H9 (cell line): ENCODE measurements around the gene RNU5B-1. TPM values are rescaled to one million over a fixed set of nuclear protein-coding genes. Genes with fewer than 3 reads are reported as not detected.

Source experiments
- DNase-seq: peaks from one replicate; pipeline ENCODE4 v3.0.0-alpha.2; 2017
- H2AFZ ChIP-seq: one replicate; pipeline ENCODE4 v1.6.1; 2013; ENCODE audit warnings: mild to moderate bottlenecking, low read length, control low read depth, moderate library complexity
- H2AK5ac ChIP-seq: 2 replicates; pipeline ENCODE4 v1.6.1; 2013; ENCODE audit warnings: low read length, control low read depth, mixed read lengths; ENCODE audit not compliant: insufficient read length
- H2BK120ac ChIP-seq: one replicate; pipeline ENCODE4 v1.6.1; 2013; ENCODE audit warnings: low read depth, mild to moderate bottlenecking, low read length, control low read depth, inconsistent platforms; ENCODE audit not compliant: poor library complexity, severe bottlenecking
- H2BK12ac ChIP-seq: 2 replicates; pipeline ENCODE4 v1.6.1; 2013; ENCODE audit warnings: low read length, control low read depth, mixed read lengths, low read depth; ENCODE audit not compliant: insufficient read length
- H2BK15ac ChIP-seq: 2 replicates; pipeline ENCODE4 v1.6.1; 2013; ENCODE audit warnings: low read depth, low read length, control low read depth
- H2BK20ac ChIP-seq: one replicate; pipeline ENCODE4 v1.6.1; 2013; ENCODE audit warnings: low read depth, mild to moderate bottlenecking, low read length, control low read depth, inconsistent platforms; ENCODE audit not compliant: poor library complexity, severe bottlenecking
- H2BK5ac ChIP-seq: 2 replicates; pipeline ENCODE4 v1.6.1; 2013; ENCODE audit warnings: low read length, control low read depth, mixed read lengths; ENCODE audit not compliant: insufficient read length
- H3K14ac ChIP-seq: 2 replicates; pipeline ENCODE4 v1.6.1; 2013; ENCODE audit warnings: low read length, control low read depth; ENCODE audit not compliant: insufficient read depth
- H3K18ac ChIP-seq: 2 replicates; pipeline ENCODE4 v1.6.1; 2013; ENCODE audit warnings: low read depth, mild to moderate bottlenecking, mixed read lengths, low read length, control low read depth; ENCODE audit not compliant: insufficient read length
- H3K23ac ChIP-seq: 2 replicates; pipeline ENCODE4 v1.6.1; 2013; ENCODE audit warnings: low read length, control low read depth, mixed read lengths, low read depth; ENCODE audit not compliant: insufficient read length
- H3K23me2 ChIP-seq: 2 replicates; pipeline ENCODE4 v1.6.1; 2013; ENCODE audit warnings: low read depth, mild to moderate bottlenecking, mixed read lengths, low read length, control low read depth; ENCODE audit not compliant: insufficient read length, poor library complexity, severe bottlenecking
- H3K27ac ChIP-seq: 2 replicates; pipeline ENCODE4 v1.5.1; 2013; ENCODE audit warnings: low read length, control low read depth, mixed read lengths, low read depth; ENCODE audit not compliant: insufficient read length
- H3K27me3 ChIP-seq: 2 replicates; pipeline ENCODE4 v1.6.1; 2013; ENCODE audit warnings: low read length, control low read depth, inconsistent platforms; ENCODE audit not compliant: insufficient read depth
- H3K4ac ChIP-seq: 2 replicates; pipeline ENCODE4 v1.6.1; 2013; ENCODE audit warnings: low read depth, mild to moderate bottlenecking, control low read depth, inconsistent platforms, low read length, moderate library complexity
- H3K4me1 ChIP-seq: 2 replicates; pipeline ENCODE4 v1.6.1; 2013; ENCODE audit warnings: low read length, control low read depth, inconsistent platforms; ENCODE audit not compliant: insufficient read depth
- H3K4me2 ChIP-seq: 2 replicates; pipeline ENCODE4 v1.6.1; 2013; ENCODE audit warnings: low read length, control low read depth, mixed read lengths; ENCODE audit not compliant: insufficient read length, insufficient read depth
- H3K56ac ChIP-seq: 2 replicates; pipeline ENCODE4 v1.6.1; 2013; ENCODE audit warnings: low read depth, mild to moderate bottlenecking, mixed read lengths, low read length, control low read depth; ENCODE audit not compliant: insufficient read length
- H3K79me1 ChIP-seq: 2 replicates; pipeline ENCODE4 v1.6.1; 2013; ENCODE audit warnings: low read depth, mild to moderate bottlenecking, moderate library complexity, low read length, control low read depth, inconsistent platforms; ENCODE audit not compliant: insufficient read depth, poor library complexity, severe bottlenecking
- H3K79me2 ChIP-seq: 2 replicates; pipeline ENCODE4 v1.6.1; 2013; ENCODE audit warnings: low read length, control low read depth, inconsistent platforms; ENCODE audit not compliant: insufficient read depth
- H3K9ac ChIP-seq: 2 replicates; pipeline ENCODE4 v1.6.1; 2013; ENCODE audit warnings: low read length, control low read depth, mixed read lengths; ENCODE audit not compliant: insufficient read length; ENCODE audit errors: extremely low read depth
- H3K9me3 ChIP-seq: one replicate; pipeline ENCODE4 v1.6.1; 2013; ENCODE audit warnings: low read depth, low read length, inconsistent platforms; ENCODE audit not compliant: control insufficient read depth
- H3T11ph ChIP-seq: one replicate; pipeline ENCODE4 v1.6.1; 2013; ENCODE audit warnings: mild to moderate bottlenecking, low read length, control low read depth, inconsistent platforms
- H4K20me1 ChIP-seq: one replicate; pipeline ENCODE4 v1.6.1; 2013; ENCODE audit not compliant: control insufficient read depth, insufficient read length, insufficient read depth
- H4K5ac ChIP-seq: 2 replicates; pipeline ENCODE4 v1.6.1; 2013; ENCODE audit warnings: low read depth, mild to moderate bottlenecking, mixed read lengths, low read length, control low read depth; ENCODE audit not compliant: insufficient read length
- H4K8ac ChIP-seq: replicated peaks from 2 replicates; pipeline ENCODE4 v1.6.1; 2013; ENCODE audit warnings: low read length, control low read depth, mixed read lengths, low read depth; ENCODE audit not compliant: insufficient read length
- H4K91ac ChIP-seq: 2 replicates; pipeline ENCODE4 v1.6.1; 2013; ENCODE audit warnings: low read depth, mild to moderate bottlenecking, moderate library complexity, mixed read lengths, low read length, control low read depth; ENCODE audit not compliant: insufficient read length
- H3K27ac Mint-ChIP-seq, 3 experiments: 2 replicates in 2 of 3; 3 replicates in 1 of 3; pipeline ENCODE4 v1.8.0; 2020 to 2021; ENCODE audit warnings: mixed read lengths in 3 of 3, mild to moderate bottlenecking in 1 of 3, moderate library complexity in 1 of 3
- H3K27me3 Mint-ChIP-seq: 2 replicates; pipeline ENCODE4 v1.8.0; 2021; ENCODE audit warnings: low read depth, mild to moderate bottlenecking, moderate library complexity, mixed read lengths
- H3K36me3 Mint-ChIP-seq, 3 experiments: 2 replicates in 2 of 3; 3 replicates in 1 of 3; pipeline ENCODE4 v1.8.0; 2020 to 2021; ENCODE audit warnings: low read depth in 3 of 3, mixed read lengths in 3 of 3; ENCODE audit not compliant: insufficient read depth in 1 of 3
- H3K4me1 Mint-ChIP-seq, 2 experiments: 2 replicates each; pipeline ENCODE4 v1.8.0; 2020; ENCODE audit warnings: mixed read lengths in 2 of 2
- H3K4me3 Mint-ChIP-seq, 2 experiments: 2 replicates in 1 of 2; 3 replicates in 1 of 2; pipeline ENCODE4 v1.8.0; 2020 to 2021; ENCODE audit warnings: mild to moderate bottlenecking in 2 of 2, mixed read lengths in 2 of 2, moderate library complexity in 1 of 2
- H3K9me3 Mint-ChIP-seq, 2 experiments: 2 replicates in 1 of 2; 3 replicates in 1 of 2; pipeline ENCODE4 v1.8.0; 2020; ENCODE audit warnings: mild to moderate bottlenecking in 2 of 2, mixed read lengths in 2 of 2, moderate library complexity in 1 of 2
- CTCF ChIP-seq: fragments of 200-600 bp; sonication (generic); conservative IDR thresholded peaks from 3 replicates; pipeline ENCODE4 v1.8.0; 2021; ENCODE audit warnings: antibody characterized with exemption, mild to moderate bottlenecking
- WGBS: extraction: QIAGEN DNeasy Blood & Tissue Kit; methylation state at CpG from one replicate; pipeline ENCODE4 v1.1.7; 2013; ENCODE audit warnings: missing lambda C conversion rate, low lambda C conversion rate, mixed read lengths; ENCODE audit not compliant: insufficient read length; ENCODE audit errors: extremely low coverage; 5-methylcytosine and 5-hydroxymethylcytosine counted together
- total RNA-seq: library from RNA; stranded (reverse); gene quantifications from 2 replicates; pipeline ENCODE4 v1.2.1, GENCODE V29; 2021

Gene RNU5B-1
- total RNA-seq, 1 experiment from 2014 or later = not detected

- Histone ChIP-seq H4K91ac (no peak overlapping the region), H3K4me2 (no peak overlapping the region), H3K23me2 (peaks cover 7% of the 10 kb centered on the region), H3K18ac (no peak overlapping the region), H2AK5ac (no peak overlapping the region), H3K14ac (no peak overlapping the region), H3K9me3 (no peaks in the 10 kb centered on the region), H4K20me1 (no peaks in the 10 kb centered on the region), H3K4me1 (no peaks in the 10 kb centered on the region), H3K4ac (no peak overlapping the region; the same call in 1 of the 2 replicates), H3K56ac (no peak overlapping the region), H2BK120ac (no peak overlapping the region), H3K79me1 (no peaks in the 10 kb centered on the region), H2AFZ (no peak overlapping the region), H2BK5ac (no peak overlapping the region), H3K27me3 (no peaks in the 10 kb centered on the region), H3K79me2 (no peaks in the 10 kb centered on the region), H3K27ac (no peak overlapping the region), H4K5ac (no peak overlapping the region), H3K9ac (no peak overlapping the region), H4K8ac (no peak overlapping the region), H2BK12ac (no peak overlapping the region), H2BK15ac (no peak overlapping the region), H3T11ph (no peak overlapping the region), H2BK20ac (no peak overlapping the region), H3K23ac (no peak overlapping the region)
- DNase-seq = no peak
- no CpG with 5 or more reads among the region's 6 CpGs for WGBS
- Mint-ChIP-seq H3K9me3 (no peaks in the 10 kb centered on the region; a peak in 1 of 5 replicates), H3K4me3 (no peak overlapping the region), H3K36me3 (no peaks in the 10 kb centered on the region), H3K27me3 (no peaks in the 10 kb centered on the region), H3K27ac (no peak overlapping the region), H3K4me1 (peaks cover 17 to 25% of the 10 kb centered on the region in 2 experiments; a peak in 3 of 4 replicates)
- TF ChIP-seq CTCF = no peak
Observed at GRCh38 chr15:65307978-65308377, 3.5 kb downstream of the RNU5B-1 start.
